Fibroblast of pulmonary artery (primary cell): ENCODE measurements around the gene BEGAIN.

ENCODE experiments used
- DNase-seq: peaks from one replicate; pipeline ENCODE4 v3.0.0-alpha.2; 2010; ENCODE audit warnings: low read depth
- H3K4me3 ChIP-seq: replicated peaks from 2 replicates; pipeline ENCODE4 v1.5.1; 2011; ENCODE audit warnings: low read depth, mild to moderate bottlenecking, control low read depth, low read length, moderate library complexity
- TF ChIP-seq, protein P1 (sequence below): IDR thresholded peaks from 2 replicates; pipeline ENCODE4 v1.5.1; 2011; ENCODE audit warnings: mild to moderate bottlenecking, control low read depth, low read length, inconsistent platforms; ENCODE audit errors: missing control alignments

Gene BEGAIN

DNA sequence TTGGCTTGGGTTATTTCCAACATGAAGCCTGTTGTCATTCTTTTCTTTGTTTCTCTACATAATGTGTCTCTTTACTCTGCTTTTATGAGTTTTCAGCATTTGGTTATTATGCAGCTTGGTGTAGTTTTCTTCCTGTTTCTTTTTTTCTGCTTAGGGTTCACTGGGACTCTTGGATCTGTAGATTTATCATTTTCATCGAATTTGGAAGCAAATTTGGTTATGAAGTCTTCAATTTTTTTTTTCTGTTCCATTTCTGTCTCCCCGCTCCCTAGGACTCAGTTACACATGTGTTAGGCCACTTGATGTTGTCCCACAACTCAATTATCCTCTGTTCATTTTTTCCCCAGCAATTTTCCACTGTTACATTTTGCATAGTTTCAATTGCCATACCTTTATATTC is 13.8 kb upstream of the BEGAIN start:
- TF ChIP-seq, protein P1, sequence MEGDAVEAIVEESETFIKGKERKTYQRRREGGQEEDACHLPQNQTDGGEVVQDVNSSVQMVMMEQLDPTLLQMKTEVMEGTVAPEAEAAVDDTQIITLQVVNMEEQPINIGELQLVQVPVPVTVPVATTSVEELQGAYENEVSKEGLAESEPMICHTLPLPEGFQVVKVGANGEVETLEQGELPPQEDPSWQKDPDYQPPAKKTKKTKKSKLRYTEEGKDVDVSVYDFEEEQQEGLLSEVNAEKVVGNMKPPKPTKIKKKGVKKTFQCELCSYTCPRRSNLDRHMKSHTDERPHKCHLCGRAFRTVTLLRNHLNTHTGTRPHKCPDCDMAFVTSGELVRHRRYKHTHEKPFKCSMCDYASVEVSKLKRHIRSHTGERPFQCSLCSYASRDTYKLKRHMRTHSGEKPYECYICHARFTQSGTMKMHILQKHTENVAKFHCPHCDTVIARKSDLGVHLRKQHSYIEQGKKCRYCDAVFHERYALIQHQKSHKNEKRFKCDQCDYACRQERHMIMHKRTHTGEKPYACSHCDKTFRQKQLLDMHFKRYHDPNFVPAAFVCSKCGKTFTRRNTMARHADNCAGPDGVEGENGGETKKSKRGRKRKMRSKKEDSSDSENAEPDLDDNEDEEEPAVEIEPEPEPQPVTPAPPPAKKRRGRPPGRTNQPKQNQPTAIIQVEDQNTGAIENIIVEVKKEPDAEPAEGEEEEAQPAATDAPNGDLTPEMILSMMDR: no peak
- H3K4me3 ChIP-seq: no peak overlapping the region
- DNase-seq: no peak

DNA sequence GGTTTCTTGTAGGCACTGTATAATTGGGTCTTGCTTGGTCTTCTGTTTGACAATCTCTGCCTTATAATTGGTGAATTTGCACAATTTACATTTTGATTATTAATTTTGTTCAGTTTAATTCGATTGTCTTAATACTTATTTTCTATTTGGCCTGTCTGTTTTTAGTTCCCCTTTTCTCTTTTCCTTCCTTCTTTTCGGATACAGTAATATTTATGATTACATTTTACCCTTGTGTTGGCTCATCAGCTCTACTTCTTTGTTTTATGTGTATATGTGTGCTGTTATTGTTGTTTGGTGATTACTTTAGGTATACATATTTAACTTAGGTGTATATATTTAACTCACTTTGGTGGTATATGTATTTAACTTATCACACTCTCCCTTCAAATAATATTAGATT is 12.8 kb upstream of the BEGAIN start:
- TF ChIP-seq, protein P1: no peak
- no peak for DNase-seq
- H3K4me3 ChIP-seq: no peak overlapping the region

DNA sequence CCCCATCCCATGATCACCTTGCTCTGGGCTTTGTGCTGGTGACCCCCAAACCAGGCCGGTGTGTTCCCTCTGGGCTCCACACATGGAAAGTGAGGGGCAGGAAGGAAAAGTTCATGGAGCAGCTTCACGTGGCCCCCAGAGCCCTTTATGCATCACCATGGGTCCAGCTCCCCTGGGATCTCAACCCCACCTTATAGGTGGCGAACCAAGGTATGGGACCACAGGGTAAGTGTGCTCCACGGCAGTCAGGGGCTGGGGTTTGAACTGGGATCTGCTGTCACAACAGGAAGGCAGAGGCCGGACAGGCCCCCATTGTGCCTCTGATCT is 7.4 kb upstream of the BEGAIN start:
- no peak overlapping the region for H3K4me3 ChIP-seq
- no peak for DNase-seq
- TF ChIP-seq, protein P1: no peak

DNA sequence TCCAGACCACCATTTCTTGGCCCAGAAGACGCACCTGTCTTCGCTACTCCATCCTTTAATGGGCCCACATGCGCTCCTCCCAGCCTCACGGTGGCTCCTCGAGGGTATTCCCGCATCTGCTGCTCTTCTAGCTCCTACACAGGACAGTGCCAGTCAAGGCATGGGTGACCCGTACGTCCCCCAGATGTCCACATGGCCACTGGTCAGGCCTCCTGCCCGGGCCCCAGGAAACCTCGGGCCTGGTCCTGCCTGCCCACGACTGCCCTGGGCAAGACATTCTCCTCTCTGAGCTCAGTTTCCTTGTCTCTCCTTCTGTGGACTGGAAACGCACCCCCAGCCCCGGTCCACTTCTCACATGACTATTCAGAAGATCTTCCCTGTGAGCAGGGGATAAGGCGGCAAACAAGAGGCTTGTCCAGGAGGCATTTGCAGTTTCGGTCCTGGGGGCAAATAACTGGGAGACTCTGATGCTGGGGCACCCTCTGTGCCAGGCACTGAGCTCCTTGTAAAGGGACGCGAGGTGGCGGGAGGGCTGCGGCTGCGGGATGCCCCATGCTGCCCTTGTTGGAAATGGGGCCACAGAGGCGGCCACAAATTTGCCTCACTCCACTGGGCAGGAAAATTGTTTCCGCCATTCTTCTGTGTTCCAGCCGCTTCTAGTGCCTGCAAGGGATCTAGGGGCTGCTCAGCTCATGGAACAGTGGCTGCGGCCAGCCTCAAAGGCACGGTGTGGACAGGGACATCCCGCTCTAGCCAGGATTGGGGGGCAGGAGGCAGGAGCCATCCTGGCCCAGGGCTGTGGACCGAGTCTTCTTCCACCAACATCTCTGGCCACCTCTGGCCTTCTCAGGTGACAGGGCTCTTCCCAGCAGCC is 6.8 kb upstream of the BEGAIN start:
- no peak for DNase-seq
- no peak overlapping the region for H3K4me3 ChIP-seq
- TF ChIP-seq, protein P1: no peak

DNA sequence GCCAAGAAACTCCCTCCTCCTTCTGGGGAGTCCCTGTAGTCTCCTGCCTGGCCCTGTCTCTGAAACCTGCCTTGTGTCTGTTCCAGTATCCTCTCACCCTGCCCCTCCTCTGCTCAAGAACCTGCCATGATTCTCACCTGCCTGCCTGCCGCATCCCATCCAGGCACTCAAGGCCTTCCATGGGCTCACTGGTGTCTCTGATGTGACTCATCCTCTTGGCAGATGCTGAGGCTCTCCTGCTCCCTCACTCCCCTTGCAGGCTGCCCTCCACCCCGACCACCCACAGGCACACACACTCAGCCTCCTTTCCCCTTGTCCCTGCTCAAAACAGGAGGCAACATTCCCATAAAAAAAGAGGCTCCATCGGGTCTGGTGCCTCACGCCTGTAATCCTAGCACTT is 5.8 kb upstream of the BEGAIN start:
- DNase-seq: no peak
- H3K4me3 ChIP-seq: no peak overlapping the region
- TF ChIP-seq, protein P1: no peak

DNA sequence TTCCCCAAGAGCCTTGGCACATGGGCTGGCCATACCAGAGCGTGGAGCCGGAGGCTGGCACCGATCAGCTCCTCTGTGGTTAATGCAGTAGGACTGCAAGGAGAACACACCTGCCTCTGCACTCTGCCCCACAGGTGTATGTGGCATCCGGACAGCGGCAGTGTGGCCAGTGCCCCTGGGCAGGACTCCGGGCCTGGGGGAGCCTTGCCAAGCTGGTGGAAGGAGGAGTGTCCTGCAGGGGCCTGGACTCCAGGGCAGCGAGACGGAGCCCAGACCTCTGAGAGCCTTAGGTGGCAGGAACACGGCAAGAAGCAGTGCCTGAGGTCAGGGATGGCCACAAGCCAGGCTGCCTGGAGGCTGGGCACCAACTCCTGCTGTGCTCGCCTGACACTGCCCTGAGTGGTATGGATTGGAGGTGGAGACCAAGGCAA is 5.3 kb upstream of the BEGAIN start:
- TF ChIP-seq, protein P1: no peak
- DNase-seq: no peak
- H3K4me3 ChIP-seq: no peak overlapping the region
